Stimulated activated CD8-positive, alpha-beta memory T cell treated with anti-CD3 and anti-CD28 coated beads, Interleukin-4, amount 100 ng/mL, for 48 hours (primary cell): ENCODE data around the gene GDPD3.

Experiments
- DNase-seq: peaks from one replicate; pipeline ENCODE4 v3.0.0-alpha.2; 2020

Gene GDPD3

DNA sequence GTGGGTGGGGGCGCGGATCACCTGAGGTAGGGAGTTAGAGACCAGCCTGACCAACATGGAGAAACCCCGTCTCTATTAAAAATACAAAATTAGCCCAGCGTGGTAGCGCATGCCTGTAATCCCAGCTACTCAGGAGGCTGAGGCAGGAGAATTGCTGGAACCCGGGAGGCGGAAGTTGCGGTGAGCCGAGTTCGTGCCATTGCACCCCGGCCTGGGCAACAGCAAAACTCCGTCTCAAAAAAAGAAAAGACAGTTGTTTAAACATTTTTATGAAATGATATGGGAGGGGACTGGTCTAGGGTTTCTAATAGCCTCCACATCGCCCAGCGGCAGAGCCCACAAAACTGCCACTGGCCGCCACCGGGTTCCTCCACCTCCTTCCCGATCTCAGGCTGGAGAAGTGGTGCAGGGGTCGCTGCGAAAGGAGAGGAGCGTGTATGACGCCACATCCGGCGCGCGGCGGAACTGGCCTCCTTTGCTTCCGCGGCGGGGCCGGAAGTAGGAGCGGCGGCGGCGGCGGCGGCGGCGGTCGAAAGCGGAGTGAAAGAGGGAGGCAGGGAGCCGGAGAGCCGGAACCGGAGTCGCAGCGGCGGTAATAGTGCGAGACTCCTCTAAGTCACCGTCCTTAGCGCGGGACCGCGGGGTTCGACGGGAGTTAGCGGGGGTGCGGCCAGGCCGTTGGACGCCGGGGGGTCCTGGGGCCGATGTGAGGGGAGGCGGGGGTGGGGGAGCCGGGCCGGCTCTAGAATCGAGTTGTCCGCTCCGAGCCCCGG, 37.6 kb downstream of the GDPD3 start, which contains the start of gene PPP4C:
PPP4C (plus strand) TSS at position 492 of the 773 bp plus-strand sequence. CDS start 384 bp downstream, outside the sequence.
- DNase-seq = peak; percentile 95

DNA sequence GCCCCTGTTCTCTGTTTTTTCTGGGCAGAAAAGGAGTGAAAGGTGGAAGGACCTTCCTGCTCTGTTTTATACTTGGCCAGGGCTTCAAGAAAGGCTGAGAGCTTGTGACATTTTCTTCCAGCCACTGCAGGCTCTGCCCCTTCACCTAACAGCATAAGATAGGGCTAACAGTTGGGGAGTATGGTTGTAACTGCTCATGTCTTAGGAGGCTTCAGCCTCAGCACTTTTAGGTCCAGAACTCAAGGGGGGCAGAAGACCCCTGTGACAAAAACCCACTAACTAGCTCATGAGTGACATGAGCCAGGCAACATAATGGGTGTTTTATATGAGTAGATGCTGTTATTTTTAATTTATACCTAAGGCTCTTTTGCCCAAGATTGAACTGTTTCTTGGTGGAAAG, 42.8 kb downstream of the GDPD3 start:
- DNase-seq = no peak

DNA sequence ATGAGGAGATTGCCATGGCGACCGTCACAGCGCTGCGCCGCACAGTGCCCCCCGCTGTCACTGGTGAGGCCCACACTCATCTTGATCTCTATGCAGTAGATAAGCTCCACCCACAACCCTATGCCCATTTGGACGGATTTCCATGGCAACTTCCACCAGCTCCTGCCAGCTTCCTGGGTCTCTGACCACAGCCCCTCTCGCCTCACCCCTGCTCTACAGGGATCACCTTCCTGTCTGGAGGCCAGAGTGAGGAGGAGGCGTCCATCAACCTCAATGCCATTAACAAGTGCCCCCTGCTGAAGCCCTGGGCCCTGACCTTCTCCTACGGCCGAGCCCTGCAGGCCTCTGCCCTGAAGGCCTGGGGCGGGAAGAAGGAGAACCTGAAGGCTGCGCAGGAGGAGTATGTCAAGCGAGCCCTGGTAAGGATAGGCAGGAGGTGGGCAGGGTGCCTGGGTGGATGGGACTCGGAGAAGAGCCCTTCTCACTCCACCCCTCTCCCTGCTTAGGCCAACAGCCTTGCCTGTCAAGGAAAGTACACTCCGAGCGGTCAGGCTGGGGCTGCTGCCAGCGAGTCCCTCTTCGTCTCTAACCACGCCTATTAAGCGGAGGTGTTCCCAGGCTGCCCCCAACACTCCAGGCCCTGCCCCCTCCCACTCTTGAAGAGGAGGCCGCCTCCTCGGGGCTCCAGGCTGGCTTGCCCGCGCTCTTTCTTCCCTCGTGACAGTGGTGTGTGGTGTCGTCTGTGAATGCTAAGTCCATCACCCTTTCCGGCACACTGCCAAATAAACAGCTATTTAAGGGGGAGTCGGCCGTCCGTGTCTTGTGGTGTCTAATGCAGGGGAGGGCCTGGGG, 43.5 kb downstream of the GDPD3 start:
- DNase-seq = no peak

DNA sequence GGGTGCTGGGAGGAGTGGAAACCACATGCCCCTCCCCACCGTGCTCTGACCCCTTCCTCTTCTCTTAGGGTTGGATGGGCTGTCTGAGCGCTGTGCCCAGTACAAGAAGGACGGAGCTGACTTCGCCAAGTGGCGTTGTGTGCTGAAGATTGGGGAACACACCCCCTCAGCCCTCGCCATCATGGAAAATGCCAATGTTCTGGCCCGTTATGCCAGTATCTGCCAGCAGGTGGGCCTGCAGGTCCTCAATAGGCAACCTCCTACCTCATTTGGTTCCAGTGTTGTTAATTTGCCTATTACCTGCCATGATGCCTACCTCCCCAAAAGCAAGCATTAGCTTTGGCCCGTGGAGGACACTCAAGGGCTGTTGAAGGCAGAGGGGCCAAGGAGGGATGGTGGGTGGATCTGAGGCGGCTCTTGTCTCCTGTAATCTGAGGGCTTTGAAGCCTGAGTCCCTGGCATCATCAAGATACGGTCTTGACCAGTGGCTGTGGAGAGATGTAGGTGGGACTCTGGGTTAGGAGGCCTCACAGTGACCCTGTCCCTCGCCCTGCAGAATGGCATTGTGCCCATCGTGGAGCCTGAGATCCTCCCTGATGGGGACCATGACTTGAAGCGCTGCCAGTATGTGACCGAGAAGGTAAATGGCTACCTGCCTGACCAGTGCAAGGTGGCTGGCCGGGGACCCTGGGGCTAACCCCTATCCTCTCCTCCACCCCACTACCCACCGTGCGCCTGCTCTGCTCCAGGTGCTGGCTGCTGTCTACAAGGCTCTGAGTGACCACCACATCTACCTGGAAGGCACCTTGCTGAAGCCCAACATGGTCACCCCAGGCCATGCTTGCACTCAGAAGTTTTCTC, 44.4 kb downstream of the GDPD3 start:
- DNase-seq = peak; percentile 65

DNA sequence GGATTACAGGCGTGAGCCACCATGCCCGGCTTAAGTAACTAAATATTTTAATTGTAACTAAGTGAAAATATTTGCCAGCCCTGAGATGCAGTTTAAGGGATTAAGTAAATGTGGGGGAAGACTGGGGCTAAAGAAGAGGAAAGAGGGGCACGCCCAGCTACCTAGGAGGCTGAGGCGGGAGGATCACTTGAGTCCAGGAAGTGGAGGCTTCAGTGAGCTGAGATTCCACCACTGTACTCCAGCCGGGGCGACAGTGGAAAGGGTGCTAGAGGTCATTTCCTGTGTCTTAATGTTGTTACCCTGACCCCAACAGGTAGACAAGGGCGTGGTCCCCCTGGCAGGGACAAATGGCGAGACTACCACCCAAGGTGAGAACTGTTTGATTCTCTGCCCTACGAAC, 45.0 kb downstream of the GDPD3 start:
- no peak for DNase-seq

DNA sequence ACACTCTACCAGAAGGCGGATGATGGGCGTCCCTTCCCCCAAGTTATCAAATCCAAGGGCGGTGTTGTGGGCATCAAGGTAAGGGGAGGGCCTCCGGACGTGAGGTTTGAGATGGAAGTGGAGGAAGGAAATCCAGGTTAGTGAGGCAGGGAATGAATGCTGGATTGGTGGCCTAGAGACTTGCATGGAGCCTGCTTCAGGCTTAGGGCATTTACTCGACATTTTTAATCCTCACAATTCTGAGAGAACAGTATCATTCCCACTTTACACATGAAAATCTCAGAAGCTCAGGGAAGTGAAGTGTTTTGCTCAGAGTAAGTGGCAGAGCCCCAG, 45.8 kb downstream of the GDPD3 start:
- DNase-seq = no peak

DNA sequence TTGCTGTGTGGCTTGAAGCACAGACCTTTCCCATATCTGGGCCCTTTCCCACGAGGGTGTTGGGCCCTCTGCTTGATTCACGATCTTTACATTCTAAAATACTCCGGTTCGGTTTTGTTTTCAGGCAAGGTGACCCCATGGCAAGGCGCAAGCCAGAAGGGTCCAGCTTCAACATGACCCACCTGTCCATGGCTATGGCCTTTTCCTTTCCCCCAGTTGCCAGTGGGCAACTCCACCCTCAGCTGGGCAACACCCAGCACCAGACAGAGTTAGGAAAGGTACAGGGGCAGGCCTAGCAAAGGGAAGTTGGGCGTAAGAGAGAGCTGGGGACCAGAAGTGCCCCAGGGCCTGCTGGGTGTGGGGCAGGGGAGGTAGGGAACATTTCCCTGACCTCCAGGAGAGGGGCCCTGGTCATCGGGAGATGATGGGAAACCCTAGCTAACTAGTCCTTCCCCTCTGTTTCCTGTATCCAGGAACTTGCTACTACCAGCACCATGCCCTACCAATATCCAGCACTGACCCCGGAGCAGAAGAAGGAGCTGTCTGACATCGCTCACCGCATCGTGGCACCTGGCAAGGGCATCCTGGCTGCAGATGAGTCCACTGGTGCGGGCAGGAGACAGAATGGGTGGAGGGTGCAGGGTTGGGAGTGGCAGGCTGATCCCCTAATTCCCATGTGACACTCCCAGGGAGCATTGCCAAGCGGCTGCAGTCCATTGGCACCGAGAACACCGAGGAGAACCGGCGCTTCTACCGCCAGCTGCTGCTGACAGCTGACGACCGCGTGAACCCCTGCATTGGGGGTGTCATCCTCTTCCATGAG, 46.4 kb downstream of the GDPD3 start:
- no peak for DNase-seq

DNA sequence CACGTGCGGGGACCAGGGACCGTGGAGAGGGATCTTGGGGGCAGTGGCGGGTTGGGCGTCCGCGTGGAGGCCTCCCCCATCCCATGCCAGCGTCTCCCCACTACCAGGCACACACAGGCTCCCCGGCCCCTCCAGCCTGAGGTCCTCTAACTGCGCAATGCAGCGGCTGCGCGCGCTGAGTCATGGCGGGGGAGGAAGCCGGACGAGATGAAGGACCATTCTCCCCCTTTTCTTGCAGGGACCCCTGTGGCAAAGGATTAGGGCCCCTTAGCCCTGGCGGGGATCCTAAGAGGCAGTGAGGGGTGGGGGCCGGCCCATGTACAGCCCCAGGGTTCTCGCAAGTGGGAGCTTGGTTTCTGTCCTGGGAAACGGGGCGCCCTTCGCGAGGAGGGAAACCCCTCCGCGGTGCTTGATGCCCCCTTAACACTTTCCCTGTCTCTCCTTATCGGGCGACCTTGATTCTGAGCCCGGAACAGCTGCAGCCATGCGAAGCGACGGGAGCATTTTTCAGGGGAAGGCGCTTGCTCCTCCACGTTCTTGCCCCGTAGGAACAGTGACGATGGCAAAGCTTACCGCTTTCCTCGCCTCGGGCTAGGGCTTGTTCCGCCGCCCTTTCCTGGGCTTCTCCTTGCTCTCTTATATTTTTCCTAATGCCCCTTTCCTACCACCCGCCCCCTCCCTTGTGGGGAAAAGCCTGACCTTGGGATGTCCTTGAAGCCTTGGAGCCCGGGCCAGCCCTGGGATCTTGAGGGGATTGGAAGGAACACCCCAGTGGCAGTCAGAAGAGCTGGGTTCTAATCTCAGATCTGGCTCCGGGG, 47.2 kb downstream of the GDPD3 start:
- peak; percentile 69 for DNase-seq

DNA sequence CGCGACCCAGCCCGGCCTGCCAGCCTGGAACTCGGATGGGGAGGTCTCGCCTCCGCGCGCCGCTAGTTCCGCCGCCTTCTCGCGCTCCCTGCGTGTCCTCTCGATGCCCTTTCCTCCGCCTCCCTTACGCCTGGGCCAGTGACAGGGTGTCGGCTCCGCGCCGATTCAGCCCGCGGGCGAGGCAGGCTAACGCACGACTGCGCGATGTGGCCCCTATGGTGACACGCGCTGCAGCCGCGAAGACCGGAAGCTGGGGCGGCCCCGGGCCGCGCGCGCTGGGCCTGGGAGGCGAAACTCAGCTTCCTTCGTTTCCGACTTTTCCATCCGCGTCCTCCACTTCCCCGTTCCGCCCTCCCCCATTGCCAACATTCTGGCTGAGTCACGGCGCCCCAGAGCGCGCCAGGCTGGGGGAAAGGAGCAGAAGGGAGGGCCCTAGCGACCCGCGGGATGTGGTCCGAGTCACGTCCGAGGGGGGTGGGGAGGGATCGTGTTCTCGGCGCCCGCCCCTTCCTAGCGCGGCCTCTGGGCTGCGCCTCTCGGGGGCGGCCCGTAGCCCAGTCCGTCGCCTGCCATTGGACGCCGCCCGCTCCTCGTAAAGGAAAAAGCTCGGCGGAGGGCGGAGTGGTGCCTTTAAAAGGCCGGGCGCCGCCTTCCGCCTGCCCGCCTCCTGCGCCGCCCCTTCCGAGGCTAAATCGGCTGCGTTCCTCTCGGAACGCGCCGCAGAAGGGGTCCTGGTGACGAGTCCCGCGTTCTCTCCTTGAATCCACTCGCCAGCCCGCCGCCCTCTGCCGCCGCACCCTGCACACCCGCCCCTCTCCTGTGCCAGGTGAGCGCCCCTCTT, 48.0 kb downstream of the GDPD3 start, which contains the start of gene ALDOA:
ALDOA (plus strand) TSS at position 659 of the 841 bp plus-strand sequence. CDS start 1,138 bp downstream, outside the sequence.
- peak; percentile 98 for DNase-seq

DNA sequence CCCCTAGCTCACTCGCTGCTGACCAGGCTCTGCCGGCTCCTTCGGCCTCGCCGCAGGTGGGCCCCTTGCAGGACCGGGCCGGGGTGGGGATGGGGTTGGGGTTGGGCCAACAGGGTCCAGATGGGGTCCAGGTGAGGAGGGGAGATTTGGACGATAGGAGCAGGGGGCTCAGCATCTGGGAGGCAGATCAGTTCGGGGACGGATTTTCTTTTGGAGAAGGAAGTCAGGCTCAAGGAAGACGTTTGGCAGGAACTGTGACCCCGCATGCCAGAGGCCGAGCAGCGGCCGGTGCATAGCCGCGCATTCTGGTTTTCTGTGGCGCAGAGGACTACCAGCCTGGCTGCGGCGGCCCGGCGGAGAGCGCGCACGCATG, 48.6 kb downstream of the GDPD3 start:
- no peak for DNase-seq

DNA sequence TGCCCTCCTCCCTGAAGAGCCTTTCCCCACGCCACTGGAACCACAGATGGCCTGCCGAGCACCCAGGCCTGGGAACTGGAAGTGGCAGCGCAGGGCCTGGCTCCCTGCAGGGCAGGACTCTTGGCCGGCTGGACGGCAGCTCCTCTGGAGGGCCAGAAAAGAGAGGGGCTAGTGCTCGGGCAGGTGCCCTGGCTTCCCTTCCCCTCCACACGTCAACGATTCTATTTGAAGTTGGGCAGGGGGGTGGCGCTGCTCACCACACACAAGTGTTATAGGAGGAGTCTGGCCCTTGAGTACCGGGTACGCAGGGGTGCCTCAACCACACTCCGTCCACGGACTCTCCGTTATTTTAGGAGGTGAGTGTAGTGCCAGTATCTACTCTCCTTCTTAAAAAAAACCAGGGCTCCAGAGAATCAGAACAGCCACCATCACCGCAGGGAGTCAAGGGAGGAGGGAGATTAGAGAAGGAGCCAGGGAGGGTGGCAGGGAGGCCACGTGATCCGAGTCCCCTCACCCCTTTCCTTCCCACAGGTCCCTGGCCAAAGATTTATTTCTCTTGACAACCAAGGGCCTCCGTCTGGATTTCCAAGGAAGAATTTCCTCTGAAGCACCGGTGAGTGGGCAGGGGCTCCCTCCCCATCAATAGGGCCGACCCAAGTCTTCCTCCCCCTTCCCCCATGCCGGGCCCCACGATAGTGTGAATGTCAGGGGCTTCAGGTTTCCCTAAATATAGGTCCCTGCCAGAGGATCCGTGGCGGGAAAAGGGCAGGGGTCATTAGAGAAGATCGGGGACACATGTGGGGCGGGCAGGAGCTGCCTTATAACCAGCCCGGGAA, 49.2 kb downstream of the GDPD3 start:
- DNase-seq = peak; percentile 82

DNA sequence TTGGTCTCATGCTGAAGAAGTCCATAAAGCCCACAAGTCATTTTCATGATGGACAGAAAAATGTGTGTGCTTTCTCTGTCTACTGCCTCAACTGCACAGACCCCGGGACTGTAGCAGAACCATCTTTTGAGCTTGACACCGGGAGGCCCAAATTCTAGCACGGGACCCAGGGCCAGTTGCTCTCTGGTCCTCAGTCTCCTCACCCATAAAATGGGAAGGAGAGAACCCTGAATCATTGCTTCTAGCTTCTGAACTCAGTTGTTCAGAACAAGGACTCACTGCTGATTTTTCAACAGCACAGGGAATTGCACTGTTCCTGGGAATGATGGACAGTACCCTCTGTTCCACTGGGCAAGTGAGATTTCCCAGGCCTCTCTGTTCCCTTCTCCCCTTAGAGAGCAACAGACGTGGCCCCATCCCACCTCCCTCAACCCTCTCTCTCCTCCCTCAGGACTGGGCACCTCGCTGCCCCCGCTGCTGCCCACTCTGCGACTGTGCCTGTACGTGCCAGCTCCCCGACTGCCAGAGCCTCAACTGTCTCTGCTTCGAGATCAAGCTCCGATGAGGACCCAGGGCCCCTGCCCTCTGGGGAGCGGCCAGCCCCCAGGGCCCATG, 50.0 kb downstream of the GDPD3 start:
- no peak for DNase-seq

DNA sequence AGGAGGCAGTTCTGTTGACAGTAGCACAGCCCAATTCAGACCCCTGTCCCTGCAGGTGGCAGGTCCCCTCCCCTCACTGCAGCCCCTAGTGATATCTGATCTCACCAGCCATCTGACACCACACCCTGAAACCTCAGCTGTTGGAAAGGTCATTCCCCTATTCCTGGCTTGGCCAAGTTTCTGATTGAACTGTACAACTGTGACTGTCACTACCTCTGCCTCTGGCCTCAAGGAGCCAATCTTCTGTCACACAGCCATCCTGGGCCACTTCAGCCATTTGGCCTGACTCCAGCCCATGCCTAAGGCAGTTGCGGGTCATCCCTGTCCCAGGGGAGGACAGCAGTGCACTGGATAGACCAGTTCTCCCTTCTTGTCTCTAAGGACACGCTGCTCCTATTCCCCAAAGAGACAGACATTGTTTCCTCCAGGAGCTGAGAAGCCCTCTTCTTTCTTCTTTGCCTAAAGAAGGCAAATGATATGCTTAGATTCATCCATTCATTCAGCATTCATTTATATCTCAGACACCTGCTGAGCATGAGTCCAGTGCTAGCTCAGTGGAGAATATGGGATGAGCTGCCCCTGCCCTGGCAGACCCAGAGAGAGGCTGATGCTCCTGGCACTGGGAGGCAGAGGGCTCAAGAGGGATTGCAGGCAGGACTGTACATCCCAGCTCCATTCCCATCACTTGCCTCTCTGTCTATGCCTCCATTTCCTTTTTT, 52.3 kb downstream of the GDPD3 start:
- DNase-seq = no peak

DNA sequence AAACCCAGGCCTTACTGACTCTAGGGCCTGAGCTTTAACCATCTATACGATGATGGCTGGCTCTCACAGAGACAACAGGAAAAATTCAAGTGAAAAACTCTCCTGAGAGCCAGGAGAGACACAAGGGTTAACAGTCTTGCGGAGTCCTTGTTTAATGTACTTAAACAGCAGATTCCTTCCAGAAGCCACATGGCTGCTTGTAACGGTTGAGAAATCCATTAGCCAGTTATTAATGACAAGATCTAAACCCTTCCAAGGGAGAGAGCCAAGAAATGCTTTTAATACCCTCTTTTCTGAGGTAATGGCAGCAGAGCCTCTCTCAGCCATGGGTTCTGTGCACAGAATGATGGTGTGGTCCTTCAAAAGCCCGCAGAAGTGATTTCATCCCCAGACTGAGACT, 53.0 kb downstream of the GDPD3 start:
- DNase-seq = no peak

DNA sequence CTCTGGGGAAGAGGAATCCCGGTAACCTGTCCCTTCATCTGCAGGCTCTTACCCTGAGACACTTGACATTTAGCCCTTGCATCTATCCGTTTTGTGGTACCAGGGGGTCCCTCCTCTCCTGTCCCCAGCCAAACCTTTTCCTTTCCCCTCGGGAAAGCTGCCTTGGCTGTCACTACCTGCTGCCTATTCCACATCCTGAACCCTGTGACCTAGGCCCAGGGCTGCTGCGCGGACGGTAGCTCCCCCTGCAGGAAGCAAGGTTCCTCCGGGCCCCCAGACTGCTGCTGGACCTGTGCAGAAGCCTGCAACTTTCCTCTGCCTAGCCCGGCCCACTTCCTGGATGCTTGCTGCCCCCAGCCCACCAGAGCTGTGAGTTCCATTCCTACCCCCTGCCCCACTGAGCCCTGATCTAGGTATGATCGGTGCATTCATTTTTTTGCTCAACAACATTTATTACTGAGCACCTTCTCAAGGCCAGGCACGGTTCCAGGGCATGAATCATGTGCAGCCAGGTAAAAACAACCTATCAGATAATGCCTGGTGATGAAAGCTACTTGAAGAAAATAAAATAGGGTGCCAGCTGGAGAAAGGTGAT, 58.3 kb downstream of the GDPD3 start:
- DNase-seq = peak; percentile 78
